ENCODE measurements around the gene THRB.

THRB gene

DNA sequence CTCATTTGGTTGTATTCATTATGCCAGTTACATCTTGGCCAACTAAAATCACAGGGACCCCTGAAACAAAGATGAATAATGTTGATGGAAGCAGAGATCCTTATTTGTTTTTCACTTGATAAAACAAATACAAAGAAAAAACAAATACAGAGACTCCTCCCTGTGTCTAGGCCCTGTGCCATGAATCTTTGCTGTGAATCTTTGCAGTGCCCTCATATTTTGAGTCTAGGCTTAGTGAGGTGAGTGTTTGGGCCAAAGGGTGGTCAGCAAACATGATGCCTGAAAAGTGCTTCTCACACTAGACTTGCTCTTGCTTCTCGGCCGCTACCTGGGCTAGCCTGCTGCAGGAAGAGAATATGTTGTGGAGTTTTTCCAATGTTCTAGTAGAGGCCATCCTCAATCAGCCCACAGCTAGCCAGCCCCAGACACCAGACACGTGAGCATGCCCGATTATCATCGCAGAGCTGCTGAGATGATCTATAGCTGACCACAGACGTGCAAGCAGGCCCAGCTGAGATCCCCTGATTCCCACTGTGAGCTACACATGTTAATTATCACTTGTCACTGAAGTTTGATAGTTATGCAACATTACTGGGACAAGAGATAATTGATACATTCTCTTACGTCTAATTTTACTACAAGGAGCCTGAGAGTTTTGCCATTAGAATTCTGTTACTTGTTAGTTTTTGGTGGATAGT, 191.4 kb downstream of the THRB start:
- no peak for DNase-seq (ENCODE audit: low spot score)

DNA sequence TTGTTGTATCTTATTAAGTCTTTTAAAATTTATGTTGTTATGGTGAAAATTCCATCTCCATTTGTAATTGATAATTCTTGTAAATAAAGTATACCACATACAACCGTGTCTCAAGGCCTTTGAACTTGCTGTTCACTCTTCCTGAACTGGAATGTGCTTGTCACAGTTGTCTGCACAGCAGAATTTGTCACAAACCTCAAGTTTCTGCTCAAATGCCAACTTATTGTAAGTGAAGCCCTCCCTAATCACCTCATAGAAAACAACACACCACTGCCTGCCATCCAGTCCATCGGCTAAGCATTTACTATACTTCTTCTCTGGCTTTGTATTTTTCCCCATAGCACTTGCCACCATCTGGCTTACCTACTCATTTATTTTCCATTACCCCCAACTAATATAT, 192.3 kb downstream of the THRB start:
- no peak for DNase-seq (ENCODE audit: low spot score)

DNA sequence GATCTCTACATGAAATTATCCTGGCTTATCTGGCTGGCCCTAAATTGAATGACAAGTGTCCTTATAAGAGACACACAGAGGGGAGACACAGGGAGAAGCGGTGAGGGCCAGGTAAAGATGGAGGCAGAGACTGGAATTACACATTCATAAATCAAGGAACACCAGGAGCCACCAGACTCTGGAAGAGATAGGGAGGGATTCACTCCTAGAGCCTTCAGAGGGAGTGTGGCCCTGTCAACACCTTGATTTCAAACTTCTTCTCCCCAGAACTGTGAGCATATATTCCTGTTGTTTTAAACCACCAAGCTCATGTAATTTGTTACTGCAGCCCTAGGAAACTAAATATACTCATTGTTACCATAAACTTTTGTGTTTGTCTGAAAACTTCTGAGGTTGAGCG, 193.7 kb downstream of the THRB start:
- DNase-seq (ENCODE audit: low spot score), result no peak

DNA sequence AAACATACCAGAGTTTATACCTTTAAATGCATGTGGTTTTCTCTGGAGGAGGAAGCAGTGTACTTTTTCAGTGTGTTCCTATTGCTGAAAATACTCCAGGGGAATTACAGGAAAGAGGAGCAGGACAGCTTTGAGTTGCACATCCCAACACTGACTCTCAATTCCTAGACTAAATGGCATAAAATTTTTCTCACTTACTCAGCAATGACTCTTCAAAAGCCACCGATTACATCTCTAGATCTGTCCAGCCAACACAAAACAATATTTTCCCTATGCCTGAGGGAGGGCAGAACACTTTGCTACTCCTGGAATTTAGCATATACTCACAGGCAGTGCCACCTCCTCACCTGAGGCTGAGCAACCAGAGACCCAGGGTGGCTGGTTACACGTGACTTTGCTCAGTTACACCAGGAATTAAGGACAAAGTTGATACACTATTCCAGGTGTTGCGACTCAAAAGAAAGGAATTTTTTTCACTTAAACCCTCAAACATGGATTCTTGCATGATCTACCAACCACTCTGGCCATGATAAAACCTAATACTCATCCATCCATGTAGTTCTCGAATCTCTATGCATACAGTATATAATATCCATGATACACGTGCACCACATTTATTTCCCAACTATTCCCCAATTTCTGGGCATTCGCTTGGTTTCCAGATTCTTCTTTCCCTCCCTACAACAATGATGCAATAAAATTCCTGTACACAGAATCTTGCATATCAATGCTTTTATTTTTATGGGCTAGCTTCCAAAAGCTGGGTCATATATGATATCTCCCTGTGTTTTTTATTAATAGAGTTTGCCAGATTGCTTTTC, 194.6 kb downstream of the THRB start:
- DNase-seq (ENCODE audit: low spot score), result no peak

DNA sequence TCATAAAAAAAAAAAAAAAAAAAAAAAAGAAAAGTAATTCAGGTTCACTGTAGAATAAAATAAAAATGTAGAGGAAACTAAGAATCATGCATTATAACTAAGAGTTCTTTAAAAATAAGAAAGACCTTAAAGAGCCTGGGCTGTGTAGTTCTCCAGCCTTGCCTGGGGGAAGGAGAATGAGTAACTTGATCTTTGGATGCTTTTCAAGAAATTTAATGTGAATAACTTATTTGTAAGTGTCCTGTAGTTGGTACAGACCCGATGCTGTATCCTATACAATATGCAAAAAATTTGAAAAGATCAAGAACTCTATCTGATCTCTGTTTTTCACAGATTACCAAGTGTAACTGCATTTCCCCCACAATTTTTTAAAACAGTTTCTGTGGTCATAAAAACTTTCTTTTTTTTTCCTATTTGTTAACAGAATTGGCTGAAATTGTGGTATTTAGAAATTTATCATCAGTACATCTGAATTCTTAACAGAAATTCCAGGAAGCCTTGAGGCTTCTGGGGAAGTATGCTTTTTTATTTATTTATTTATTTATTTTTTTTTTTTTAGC, 195.3 kb downstream of the THRB start:
- DNase-seq (ENCODE audit: low spot score), result no peak

DNA sequence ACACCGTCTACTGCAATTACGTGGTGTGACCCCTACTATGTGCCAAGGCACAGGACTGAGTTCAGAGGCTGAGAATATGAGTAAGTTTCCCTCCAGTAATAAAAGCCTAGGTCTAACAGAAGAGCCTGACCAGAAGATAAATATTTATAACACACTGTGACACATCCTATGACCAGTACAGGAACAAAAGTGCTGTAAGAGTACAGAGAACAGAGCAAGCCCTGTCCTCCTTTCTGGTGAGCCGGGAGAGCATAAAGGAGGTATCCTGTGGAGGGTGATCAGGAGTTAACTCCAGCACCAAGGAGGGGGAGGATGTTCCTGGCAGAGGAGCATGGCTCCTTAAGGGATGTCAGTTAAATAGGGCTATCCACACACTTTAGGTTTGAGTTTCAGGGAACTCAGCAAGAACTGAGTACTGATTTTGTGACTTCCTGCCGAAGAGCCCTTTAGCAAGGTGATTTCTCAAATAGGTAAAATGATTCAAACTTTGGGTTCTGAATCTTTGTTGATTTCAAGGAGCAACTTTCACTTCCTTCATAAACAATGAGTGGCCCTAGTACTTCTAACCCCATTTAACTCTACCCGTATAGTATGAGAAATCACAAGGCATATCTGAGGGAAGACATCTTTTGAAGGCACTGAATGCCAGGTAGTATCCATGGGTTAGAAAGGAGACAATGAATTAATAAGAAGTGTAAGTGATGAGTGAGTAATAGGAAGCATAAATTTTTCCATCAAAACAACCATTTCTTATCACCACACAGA, 198.0 kb downstream of the THRB start:
- DNase-seq (ENCODE audit: low spot score), result no peak

DNA sequence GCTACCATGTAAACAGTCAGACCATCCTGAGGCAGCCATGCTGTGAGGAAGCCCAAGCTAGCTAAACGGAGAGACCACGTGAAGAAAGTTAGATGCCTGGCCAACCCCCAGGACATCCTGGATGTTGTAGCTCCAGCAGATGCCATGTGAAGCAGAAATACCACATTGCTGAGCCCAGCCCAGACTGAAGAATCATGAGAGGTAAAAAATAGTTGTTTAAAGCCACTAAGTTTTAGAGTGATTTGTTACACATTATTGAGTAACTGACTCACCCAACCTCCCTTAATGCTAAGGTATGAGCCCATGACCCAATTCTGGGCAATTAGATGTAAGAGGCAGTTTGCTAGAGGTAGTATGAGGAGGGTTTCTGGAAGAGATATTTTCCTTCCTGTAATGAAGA, 200.5 kb downstream of the THRB start:
- no peak for DNase-seq (ENCODE audit: low spot score)

DNA sequence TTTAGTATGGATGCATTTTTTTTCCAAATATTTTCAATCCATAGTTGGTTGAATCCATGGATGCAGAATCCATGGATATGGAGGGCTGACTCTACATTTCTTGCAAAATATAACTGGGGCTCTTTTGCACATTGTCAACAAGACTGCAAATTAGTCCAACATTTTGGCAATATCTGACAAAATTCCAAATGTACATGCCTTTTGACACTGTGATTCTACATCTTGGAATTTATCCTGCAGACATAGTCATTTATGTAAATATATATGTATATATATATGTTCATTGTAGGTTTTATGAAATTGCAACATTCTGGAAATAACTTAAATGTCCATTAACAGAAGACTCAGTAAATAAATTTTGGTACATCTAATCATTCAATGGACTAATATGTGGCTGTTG, 203.0 kb downstream of the THRB start:
- DNase-seq (ENCODE audit: low spot score), result no peak

DNA sequence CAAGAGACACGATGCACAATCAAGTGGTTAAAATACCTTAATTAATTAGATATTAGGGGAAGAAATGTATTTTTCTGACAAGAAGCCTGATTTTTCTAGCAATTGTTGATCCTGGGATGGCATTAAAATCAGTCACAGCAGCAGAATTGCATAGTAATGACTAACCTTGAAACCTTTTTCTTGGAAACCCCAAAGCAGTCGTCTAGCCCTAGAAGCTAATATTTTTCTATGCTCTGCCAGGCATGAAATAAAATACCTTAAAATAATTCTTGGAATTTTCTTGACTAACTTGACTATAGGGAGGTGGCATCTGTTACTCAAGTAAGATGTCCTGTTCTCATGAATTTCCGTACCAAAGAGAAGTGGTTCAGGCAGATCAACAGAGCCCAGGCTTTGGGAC, 204.1 kb downstream of the THRB start:
- no peak for DNase-seq (ENCODE audit: low spot score)

DNA sequence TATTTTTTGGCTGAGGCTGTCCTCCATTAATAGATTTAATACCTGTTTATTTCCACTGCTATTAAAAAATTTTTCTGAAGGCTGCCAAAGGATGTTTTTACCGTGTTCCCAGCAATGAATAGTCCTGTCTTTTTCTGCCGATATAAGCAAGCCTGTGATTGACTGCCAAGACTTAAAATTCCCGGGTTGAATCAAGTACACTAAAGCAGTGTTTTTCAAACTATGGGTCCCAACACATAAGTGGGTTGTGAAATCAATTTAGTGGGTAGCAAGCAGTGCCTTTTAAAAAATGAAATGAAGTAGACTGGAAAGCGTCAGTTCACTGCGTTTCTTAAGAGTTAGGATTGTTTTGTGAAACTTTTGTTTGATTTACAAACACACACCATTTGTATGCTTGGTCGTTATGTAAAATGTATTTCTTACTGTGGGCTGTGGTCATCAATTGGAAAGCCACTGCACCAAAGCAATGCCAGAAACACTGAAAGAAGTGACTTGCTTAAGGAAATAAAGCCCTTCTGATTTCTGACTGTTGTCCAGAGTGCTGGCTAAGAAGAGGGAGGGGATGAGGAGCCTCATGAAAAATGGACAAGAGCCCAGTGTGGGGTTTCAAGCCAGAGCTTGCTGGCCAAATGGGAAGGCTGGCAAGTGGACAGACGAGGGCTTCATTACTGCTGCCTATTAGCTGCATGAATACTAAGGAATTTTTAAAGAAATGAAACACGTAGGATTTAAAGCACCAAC, 206.0 kb downstream of the THRB start:
- DNase-seq (ENCODE audit: low spot score), result no peak

DNA sequence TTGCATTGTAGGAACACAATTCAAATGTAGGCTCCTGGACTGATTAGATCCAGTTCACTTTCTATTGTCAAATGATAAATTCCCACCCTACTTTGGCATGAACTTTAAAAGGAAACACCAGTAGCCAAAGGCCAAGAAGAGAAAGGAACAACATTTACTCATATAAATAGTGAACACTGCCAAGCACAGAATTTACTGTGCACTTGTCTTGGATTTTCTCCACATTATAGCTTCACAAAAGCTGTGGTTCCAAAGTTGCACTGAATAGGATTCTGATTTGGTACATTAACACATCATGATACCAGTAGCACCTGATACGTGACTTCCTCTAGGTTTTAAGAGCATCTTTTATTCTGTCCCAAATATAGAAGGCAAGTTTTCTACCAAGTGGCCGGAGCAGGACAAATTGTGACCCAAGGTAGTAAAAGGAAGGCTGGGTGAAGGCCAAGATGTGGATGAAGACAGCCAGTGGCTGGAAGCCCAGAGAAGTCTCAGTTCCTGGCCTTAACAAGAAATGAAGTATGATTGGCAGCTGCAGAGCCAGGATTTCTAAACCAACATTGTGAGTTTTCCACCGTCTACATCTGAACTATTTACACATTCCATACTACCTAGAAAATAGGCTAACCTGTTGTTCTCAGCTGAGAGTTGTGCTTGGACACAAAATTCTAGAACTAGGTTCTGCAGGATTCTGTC, 206.7 kb downstream of the THRB start:
- DNase-seq (ENCODE audit: low spot score), result no peak

DNA sequence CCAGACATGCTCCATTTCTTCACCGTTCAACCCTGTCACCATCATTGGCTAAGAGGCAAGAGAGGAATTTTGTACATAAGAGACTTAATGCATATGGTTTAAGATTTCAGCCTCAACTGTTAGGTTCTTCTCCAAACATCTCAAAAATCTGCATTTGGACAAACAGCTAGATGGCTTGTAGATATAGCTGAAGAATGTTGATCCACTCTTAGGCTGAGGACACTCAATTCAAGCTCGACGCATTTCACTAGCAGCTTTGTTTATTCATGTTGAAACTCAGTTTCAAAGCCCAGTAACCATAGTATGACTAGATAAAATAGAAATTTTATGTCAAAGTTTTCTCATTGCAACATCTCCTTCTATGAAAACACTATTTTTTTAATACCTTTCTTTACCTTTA, 208.2 kb downstream of the THRB start:
- no peak for DNase-seq (ENCODE audit: low spot score)

DNA sequence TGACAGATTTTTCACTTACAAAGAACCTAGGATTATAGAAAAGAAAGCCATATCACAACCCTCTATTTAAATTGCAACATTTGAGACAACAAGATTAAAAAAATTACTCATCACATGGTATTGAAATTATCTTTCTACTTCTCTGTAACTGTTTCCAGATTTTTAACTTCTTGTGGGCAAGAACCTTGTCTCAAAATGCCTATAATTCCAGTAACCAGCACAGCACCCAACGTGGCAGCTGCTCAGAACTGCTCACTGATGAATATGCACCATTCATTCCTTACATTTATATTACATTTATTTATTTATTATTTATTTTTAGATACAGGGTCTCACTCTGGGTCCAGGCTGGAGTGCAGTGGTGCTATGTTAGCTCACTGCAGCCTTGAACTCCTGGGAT, 216.1 kb downstream of the THRB start:
- DNase-seq (ENCODE audit: low spot score), result no peak

DNA sequence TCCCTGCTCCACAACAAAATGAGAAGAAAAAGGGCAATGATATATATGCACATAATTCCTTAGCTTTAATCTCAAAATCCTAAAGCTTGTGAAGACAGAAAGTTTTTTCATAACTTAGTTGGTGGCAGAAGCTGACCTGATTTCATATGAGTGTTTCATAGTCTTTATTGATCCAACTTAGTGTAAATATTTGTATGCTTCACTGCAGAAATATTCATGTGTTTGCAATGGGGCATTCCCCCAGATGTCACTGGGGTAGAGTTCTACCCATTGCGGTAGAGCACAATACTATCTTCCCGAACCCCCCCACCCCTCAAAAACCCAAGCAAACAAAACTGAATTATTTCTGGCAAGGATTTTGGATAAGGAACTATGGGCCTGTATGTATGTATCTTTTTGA, 221.2 kb downstream of the THRB start:
- DNase-seq (ENCODE audit: low spot score), result no peak

DNA sequence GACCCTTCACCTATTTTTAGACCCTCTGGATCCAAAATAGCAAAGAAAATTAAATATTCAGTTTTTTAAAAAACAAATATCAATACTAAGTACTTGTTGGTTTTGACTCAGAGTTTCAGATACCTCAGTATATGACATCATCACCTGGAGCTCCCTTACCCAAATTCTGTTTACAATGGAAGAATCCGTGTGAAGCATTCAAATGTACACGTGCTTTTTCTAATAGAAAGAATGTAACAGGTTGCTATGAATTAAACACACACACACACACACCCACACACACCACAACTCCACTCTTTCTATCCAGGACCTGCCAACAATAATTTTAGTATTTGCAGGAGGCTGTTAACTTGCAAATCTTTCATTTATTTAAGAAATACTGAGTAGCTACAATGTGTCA, 221.8 kb downstream of the THRB start:
- DNase-seq (ENCODE audit: low spot score), result no peak

DNA sequence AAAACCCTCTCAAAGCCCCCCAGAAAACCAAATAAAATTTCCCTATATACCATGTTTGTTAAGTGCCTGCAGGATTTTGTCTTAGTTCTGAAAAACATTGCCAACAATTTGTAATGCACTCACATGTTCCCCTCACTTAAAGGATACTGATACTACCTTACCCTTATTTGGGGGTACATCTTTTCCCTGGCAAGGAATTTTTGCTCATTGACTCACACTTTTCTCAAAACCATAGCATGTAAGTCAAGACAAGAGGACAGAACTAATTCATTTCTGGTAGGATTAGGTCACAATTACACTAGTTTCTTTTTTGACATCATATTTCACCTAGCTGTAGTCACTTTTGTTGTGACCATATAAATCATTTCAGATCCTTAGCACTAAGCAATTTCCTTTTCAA, 222.2 kb downstream of the THRB start:
- DNase-seq (ENCODE audit: low spot score), result no peak

DNA sequence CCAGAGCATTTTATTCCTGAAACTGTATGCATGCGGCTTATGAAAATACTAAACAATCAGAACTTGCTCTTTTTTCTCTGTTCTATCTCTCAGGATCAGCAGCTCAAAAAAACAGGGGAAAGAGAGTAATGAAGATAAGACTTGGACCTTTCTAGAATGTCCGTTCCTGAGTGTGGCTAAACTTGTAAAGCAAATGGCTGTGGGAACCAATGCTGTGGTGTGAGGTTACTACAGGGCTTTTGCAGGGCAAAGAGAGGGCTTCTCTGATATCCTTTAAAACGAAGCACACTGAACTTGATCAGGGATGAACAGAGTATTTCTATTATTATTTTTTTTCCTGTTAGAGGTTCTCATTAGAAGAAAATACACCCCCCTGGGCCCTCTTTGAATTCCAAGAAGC, 223.4 kb downstream of the THRB start:
- no peak for DNase-seq (ENCODE audit: low spot score)

DNA sequence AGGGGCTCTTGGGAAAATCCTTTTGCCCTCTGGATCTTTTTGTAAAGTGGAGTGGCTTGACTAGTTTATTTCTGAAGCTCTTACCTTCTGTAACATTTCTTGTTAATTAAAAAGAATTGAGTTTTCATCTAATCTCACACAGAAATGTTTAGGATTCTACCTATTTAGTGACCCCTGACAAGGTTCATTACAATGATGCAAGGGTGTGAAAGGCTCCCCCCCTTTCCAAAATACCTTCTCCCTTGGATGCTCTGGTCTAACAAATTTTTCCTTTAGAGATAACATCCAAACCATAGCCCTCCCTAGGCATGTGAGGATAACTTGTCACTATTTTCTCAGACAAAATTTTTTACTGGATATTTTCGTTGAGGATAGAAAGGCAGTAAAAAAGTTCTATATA, 223.9 kb downstream of the THRB start:
- DNase-seq (ENCODE audit: low spot score), result no peak

DNA sequence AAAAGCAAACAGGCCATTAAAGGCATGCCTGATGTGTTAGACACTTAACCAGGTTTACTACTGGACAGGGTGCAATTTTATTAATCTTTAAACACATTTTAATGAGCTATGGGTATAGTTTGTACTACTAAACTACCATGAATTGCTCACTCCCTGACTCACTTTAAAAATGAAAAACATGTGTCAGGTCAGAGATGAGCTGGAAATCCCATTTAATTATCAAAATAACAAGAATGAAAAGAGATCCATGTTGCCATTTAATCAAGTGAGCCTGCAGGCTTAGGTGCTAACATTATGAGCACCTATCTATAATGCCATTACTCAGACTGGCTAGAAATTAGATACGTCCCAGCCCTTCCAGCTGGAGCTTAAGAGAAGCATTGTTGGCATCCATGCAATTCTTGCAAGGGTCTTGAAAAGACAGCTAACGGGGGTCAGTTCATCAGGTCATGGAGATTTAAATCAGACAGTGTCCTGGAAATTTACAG, 224.4 kb downstream of the THRB start:
- DNase-seq (ENCODE audit: low spot score), result peak; percentile 48

DNA sequence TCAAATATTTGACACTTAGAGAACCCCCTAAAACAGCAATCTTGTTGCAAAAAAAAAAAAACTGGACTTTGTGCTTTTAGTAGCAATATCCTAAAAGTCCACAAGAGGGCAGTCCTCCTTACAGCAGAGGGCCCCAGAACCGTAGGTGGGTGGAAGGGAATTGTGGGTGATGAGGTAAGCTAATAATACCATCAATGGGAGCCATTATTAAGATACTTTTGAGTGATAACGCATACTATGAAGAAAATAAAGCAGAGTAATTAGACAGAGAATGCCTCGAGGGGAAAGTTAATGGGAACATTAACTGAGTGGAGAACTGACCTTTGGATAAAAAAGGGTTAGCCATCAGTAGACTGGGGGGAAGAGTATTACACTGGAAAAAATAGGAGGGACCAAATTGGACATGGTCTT, 229.9 kb downstream of the THRB start:
- no peak for DNase-seq (ENCODE audit: low spot score)

DNA sequence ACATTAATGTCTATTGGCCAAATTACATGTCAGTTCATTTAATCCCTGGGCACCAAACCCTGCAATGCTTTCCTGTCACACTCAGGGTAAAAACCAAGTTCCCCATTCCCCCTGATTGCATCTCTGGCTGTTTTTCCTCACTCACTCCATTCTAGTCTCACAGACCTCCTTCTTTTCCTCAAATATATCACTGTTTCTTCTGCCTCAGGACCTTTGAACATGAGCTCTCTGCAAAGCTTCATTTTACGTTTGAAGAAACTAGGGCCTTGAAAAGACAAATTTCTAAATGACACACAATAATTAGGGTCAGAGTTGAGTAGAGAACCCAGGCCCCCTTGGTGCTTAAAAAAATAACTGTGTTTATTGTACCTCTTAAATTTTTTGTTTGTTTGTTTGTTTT, 230.6 kb downstream of the THRB start:
- no peak for DNase-seq (ENCODE audit: low spot score)

All from ecto neural progenitor cell (in vitro differentiated cells).